ENCODE results near the gene MAP3K2. TPM values are rescaled to one million over a fixed set of nuclear protein-coding genes. Genes with fewer than 3 reads are reported as not detected.

The MAP3K2 gene
- total RNA-seq, 4 donors from 2014 or later, result 84.8 to 118 (median 92.8) TPM

GRCh38 chr2:127420039-127420864 is 32.5 kb upstream of the MAP3K2 start:
- no peaks in the 10 kb centered on the region for H3K36me3 ChIP-seq
- no peaks in the 10 kb centered on the region for H3K9me3 ChIP-seq
- H3K4me1 ChIP-seq, result peaks cover 21 to 28% of the 10 kb centered on the region in 2 donors
- H3K27me3 ChIP-seq, result no peaks in the 10 kb centered on the region
- no peak overlapping the region for H3K27ac ChIP-seq
- H3K4me3 ChIP-seq (replicated peaks in 1 of 3), result no peak overlapping the region
- no peak for DNase-seq
- 56 to 71% methylated on average over 8 of the region's 8 CpGs for WGBS, 2 donors
- intact Hi-C loops (cut with DNase I), result loop anchor here (5.0 kb wide), 1 partner anchor 88 kb away; no protein-coding TSS in a partner anchor
- no peak for TF ChIP-seq POLR2A (IDR thresholded peaks at IDR 0.05)
- no peak for TF ChIP-seq CTCF (IDR thresholded peaks at IDR 0.05)

- Histone ChIP-seq H3K9me3 (no peaks in the 10 kb centered on the region), H3K36me3 (no peaks in the 10 kb centered on the region), H3K27me3 (no peaks in the 10 kb centered on the region), H3K4me3 (replicated peaks in 1 of 3) (no peak overlapping the region), H3K27ac (no peak overlapping the region), H3K4me1 (peaks cover 26 to 34% of the 10 kb centered on the region in 2 donors)
- WGBS, 2 donors, result 71 to 83% methylated on average over 7 to 12 of the region's 15 CpGs
- intact Hi-C loops (cut with DNase I), result loop anchor here (5.0 kb wide), 1 partner anchor 87 kb away; no protein-coding TSS in a partner anchor
- no peak for TF ChIP-seq CTCF (IDR thresholded peaks at IDR 0.05)
- TF ChIP-seq POLR2A (IDR thresholded peaks at IDR 0.05), result no peak
- DNase-seq, result no peak
These were observed 31.8 kb upstream of the MAP3K2 start for GRCh38 chr2:127419448-127420038.

- WGBS, 2 donors, result 92 to 93% methylated on average over 4 of the region's 4 CpGs
- intact Hi-C loops (cut with DNase I), result no loop called here
These were observed 31.3 kb upstream of the MAP3K2 start for GRCh38 chr2:127419112-127419430.

GRCh38 chr2:127418300-127419111 is 30.7 kb upstream of the MAP3K2 start, which contains the start of gene PROC:
PROC (plus strand) TSS chr2:127418427; CDS start chr2:127419943, 1,516 bp downstream.
- DNase-seq, result no peak
- Histone ChIP-seq H3K4me3 (replicated peaks in 1 of 3) (no peak within 1 kb of the TSS), H3K9me3 (no peaks in the 10 kb centered on the region), H3K36me3 (no peaks in the 10 kb centered on the region), H3K27me3 (no peaks in the 10 kb centered on the region), H3K27ac (no peak within 1 kb of the TSS), H3K4me1 (peaks cover 26 to 35% of the 10 kb centered on the region in 2 donors)
- intact Hi-C loops (cut with DNase I), result no loop called here
- WGBS, 2 donors, result 78 to 84% methylated on average over 15 to 16 of the region's 16 CpGs
- TF ChIP-seq CTCF (IDR thresholded peaks at IDR 0.05) (no peak), POLR2A (IDR thresholded peaks at IDR 0.05) (no peak)

More at GRCh38 chr2:127419112-127419430, 31.3 kb upstream of the MAP3K2 start:
- H3K27me3 ChIP-seq, result no peaks in the 10 kb centered on the region
- H3K27ac ChIP-seq, result no peak overlapping the region
- H3K4me3 ChIP-seq (replicated peaks in 1 of 3), result no peak overlapping the region
- peaks cover 28 to 34% of the 10 kb centered on the region in 2 donors for H3K4me1 ChIP-seq
- DNase-seq, result no peak
- no peaks in the 10 kb centered on the region for H3K9me3 ChIP-seq
- TF ChIP-seq POLR2A (IDR thresholded peaks at IDR 0.05), result no peak
- no peak for TF ChIP-seq CTCF (IDR thresholded peaks at IDR 0.05)
- no peaks in the 10 kb centered on the region for H3K36me3 ChIP-seq

Measured in thyroid gland (tissue), 4 donors.